GM21717 (cell line): ENCODE measurements around the gene PTPRG.

Experiments
- ATAC-seq: cut with Tn5 transposase; IDR thresholded peaks from one replicate; pipeline ENCODE4 v1.9.1; 2021; ENCODE audit warnings: mild to moderate bottlenecking, moderate library complexity; ENCODE audit not compliant: unreplicated experiment

PTPRG gene

GRCh38 chr3:61583890-61584875 lies 22.8 kb downstream of the PTPRG start:
- no peak for ATAC-seq

GRCh38 chr3:61589856-61590255 lies 28.5 kb downstream of the PTPRG start:
- no peak for ATAC-seq

GRCh38 chr3:61591300-61591699 lies 29.9 kb downstream of the PTPRG start:
- no peak for ATAC-seq

GRCh38 chr3:61593446-61594029 lies 32.2 kb downstream of the PTPRG start:
- ATAC-seq: no peak

GRCh38 chr3:61594144-61594963 lies 33.0 kb downstream of the PTPRG start:
- ATAC-seq: no peak

- ATAC-seq: no peak
Observed at GRCh38 chr3:61594964-61595285, 33.6 kb downstream of the PTPRG start.

GRCh38 chr3:61595288-61595687 lies 33.9 kb downstream of the PTPRG start:
- ATAC-seq: no peak

GRCh38 chr3:61595826-61596225 lies 34.5 kb downstream of the PTPRG start:
- no peak for ATAC-seq

GRCh38 chr3:61597906-61598305 lies 36.5 kb downstream of the PTPRG start:
- ATAC-seq: no peak

- no peak for ATAC-seq
Observed at GRCh38 chr3:61600195-61600594, 38.8 kb downstream of the PTPRG start.

- no peak for ATAC-seq
Observed at GRCh38 chr3:61601831-61602230, 40.5 kb downstream of the PTPRG start.

- ATAC-seq: no peak
Observed at GRCh38 chr3:61602466-61602865, 41.1 kb downstream of the PTPRG start.

GRCh38 chr3:61605589-61606175 lies 44.3 kb downstream of the PTPRG start:
- ATAC-seq: no peak

GRCh38 chr3:61606196-61606595 lies 44.8 kb downstream of the PTPRG start:
- ATAC-seq: no peak

GRCh38 chr3:61608072-61608471 lies 46.7 kb downstream of the PTPRG start:
- ATAC-seq: no peak

- ATAC-seq: no peak
Observed at GRCh38 chr3:61608711-61609110, 47.3 kb downstream of the PTPRG start.

GRCh38 chr3:61610316-61610715 lies 48.9 kb downstream of the PTPRG start:
- no peak for ATAC-seq

GRCh38 chr3:61612211-61613194 lies 51.1 kb downstream of the PTPRG start:
- ATAC-seq: no peak

- ATAC-seq: no peak
Observed at GRCh38 chr3:61613666-61614065, 52.3 kb downstream of the PTPRG start.

GRCh38 chr3:61615643-61616042 lies 54.3 kb downstream of the PTPRG start:
- ATAC-seq: no peak
